AG08396 (cell line): ENCODE data around the gene FOXRED1.
"Not testable (repeated sequence)": the region's sequence is repeated elsewhere in the genome, so short reads cannot be mapped to it uniquely, and the experiment has no call there.

ENCODE experiments used
- DNase-seq: peaks from one replicate; pipeline ENCODE4 v3.0.0; 2012; ENCODE audit warnings: low spot score, mixed read lengths

The FOXRED1 gene

DNA sequence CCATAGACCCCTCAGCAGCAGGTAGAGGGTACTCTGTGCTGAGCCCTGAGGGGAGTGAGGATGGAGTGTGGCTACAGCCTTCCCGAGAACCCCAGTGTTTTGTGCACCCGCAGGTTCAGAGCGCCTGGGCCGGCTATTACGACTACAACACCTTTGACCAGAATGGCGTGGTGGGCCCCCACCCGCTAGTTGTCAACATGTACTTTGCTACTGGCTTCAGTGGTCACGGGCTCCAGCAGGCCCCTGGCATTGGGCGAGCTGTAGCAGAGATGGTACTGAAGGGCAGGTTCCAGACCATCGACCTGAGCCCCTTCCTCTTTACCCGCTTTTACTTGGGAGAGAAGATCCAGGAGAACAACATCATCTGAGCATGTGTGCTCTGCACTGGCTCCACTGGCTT is 8.4 kb downstream of the FOXRED1 start:
- no peak for DNase-seq

DNA sequence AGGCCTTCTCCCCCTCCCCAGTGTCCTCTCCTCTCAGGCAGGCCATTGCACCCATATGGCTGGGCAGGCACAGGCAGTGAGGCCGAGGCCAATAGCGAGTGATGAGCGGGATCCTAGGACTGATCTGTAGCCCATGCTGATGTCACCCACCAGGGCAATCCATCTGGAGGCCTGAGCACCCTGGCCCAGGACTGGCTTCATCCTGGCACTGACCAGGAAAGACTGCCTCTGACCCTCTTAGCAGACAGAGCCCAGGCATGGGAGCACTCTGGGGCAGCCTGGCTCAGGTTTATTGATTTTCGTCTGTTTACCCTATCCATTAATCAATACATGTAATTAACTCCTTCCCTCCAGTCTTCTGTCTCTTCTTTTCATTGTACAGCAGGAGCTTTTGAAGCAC is 8.8 kb downstream of the FOXRED1 start:
- DNase-seq, result no peak

DNA sequence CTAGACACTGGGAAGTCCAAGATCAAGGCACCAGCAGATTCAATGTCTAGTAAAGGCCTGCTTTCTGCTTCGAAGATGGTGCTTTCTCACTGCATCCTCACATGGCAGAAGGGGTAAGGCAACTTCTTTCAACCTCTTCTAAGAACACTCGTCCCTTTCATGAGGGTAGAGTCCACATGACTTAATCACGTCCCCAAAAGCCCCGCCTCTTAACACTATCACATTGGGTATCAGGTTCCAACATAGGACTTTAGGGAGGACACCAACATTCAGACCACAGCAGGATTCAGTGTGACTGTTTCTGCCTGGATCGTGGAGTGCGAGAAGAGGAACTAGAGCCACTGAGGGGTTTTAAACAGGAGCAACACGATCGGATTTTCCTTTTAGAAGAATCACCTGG is 10.2 kb downstream of the FOXRED1 start:
- DNase-seq, result no peak

DNA sequence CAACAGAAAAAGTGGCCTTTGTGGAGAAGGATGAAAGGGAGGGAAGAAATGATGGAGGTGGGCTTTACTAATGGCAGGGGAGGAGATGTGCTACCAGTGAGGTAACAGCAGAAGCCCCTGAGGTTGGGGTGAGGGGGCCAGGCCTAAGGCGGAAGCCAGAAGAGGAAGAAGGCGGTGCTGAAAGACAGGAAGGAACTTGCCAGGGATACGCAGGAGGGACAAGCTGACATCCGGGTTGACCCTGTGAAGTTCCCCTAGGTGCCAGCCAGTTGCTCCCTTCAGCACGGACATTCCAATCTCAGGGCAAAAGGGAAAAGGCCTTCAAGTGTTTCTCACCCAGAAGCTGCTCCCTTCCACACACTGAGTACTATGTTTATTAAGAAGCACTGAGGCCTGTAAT is 11.6 kb downstream of the FOXRED1 start:
- no peak for DNase-seq

DNA sequence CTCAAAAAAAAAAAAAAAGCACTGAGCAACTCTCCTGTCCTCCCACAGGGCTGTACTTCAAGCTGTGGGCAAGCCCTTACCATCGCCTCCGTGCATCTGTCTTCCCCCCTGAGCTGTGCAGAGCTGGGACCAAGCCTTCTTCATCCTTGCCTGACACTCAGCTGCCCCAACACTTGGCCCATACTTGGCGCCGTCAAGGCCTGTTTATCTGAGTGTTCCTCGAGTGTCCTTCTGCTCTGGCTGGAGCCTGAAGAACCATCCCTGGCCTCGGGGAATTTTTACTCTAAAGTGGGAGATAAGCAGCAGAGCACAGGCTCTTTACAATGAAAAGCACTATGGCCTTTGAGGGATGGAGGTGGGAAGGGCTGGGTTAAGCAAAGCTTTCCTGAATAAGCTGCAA is 12.3 kb downstream of the FOXRED1 start:
- no peak for DNase-seq

DNA sequence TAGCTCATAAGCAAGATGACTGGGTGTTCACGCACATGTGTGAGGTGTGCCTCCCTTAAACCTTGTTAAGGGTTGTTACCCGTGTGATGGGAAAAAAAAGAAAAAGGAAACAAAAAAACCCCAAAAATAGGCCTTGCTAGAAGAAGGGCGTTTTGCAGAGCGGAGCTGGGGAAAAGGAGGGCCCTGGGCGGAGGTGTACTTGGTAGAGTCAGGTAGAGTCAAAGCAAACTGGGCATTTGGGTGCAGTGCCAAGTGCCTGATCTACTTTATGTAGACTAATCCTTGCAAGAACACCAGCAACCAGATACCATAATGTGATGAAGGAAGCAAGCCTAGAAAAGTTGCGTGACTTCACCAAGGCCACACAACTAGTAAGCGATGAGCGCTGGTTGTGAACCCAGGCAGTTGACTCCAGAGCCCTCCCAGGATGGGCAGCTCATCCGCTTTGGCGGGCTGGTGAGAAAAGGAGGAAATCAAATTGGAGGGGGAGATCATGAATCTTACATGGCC is 12.8 kb downstream of the FOXRED1 start:
- no peak for DNase-seq

DNA sequence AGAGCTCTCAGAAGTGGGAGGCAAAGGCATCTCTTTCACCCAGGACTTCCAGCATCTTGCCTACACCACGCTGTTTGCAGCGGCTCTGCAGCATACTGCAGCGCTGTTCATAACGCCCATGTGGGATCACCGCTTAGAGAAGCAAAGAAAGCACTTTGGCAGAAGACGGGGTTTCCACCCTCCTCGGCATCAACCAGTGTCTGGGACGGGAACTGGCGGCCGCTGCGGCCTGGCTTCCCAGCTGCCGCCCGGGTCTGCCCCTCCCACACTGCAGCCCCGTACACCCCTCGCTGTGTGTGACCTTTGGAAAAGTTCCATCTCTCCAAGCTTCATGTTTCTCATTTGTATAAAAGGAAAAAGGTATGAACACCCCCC is 13.4 kb downstream of the FOXRED1 start:
- peak; percentile 51 for DNase-seq

DNA sequence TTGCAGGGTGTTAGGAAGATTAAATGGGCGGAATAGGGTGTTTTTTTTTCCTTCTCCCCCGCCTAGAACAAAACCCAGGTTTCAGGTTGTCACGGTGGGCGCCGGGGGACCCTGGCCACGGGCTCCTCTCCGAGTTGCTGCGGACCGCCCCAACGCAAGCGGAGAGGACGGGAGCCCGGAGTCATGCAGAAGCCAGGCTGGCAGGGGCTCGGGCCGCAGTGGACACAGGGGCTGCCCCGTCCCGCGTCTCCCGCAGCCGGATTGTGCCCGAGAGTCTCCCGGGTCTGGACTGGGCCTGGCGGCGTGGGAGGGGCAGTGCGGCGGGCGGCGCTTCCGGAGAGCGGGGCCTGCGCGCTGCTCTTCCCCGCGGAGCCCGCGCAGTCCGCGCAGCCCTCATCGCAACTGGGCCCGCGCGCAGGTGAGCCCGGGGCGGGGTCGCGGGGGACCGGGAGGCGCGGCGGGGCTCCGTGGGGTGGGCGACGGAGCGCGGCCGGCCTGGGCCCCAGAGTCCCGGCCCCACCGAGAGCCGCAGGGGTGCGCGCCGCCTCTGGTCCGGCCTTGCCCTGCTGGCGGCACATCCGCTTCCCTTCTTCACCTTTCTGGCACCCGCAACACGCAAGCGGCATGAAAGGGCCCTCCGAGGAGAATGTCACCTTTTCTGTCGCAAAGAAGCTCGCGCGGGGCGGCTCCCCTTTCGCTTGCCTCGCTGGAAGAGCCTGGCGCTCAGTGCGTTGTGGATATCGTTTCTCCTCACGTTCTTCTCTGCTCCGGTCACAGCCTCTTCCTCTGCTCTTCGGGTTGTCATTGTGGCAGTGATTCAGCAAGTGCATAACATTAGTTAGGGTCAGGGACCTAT is 14.0 kb downstream of the FOXRED1 start, which contains the start of gene TIRAP:
TIRAP (plus strand) TSS at position 358 of the 856 bp plus-strand sequence. CDS start 7,802 bp downstream, outside the sequence.
- peak; percentile 82 for DNase-seq

DNA sequence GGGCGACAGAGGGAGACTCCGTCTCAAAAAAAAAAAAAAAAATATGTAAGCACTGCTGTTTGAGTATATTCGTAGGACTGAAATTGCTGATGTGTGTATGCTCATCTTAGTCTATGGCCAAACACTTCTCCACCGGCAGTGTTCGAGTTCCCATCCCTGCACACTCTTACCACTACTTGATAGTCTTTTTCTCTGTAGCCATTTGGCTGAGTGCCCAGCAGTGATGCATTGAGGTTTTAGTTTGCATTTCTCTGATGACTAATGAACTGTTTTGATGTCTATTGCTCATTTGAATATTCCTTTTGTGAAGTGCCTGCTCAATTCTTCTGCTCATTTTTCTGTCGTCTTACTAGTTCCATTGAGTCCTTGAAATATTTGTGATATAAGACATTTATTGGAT is 15.9 kb downstream of the FOXRED1 start:
- DNase-seq, result peak; percentile 79

DNA sequence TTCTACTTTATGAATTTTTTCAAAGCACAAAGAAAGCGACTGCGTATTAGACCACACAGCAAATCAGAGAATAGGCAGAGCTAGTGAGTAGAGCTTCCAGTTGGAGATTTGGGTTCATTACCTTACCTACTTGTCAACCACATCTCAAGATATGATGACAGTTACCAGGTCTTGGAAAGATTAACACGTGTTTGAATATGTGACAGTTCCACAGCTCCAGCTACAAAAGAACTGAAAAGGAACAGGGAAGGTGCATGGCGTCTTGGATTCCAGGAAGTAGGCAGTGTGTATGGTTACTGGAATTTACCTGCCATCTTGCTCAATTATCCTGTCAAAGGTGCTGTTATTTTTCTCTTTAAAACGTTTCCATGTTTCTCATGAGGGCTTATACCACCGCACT is 19.3 kb downstream of the FOXRED1 start:
- no peak for DNase-seq

DNA sequence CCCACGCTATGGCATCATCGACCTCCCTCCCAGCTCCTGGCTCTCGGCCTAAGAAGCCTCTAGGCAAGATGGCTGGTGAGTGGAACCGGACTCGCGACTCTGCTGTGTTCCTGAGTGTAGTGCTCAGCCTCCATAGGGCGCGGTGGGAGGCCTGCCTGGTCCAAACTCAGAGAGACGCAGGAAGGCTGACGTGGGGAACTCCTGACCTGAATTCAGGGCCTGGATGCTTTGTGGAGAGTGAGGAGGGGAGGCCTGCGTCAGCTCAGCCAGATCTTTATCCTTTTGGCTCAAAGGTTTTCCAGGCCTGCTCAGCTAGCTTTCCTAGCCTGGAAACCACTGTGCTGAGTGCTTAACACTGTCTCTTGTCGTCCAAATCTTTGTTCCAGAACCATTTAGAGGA is 21.9 kb downstream of the FOXRED1 start:
- no peak for DNase-seq

DNA sequence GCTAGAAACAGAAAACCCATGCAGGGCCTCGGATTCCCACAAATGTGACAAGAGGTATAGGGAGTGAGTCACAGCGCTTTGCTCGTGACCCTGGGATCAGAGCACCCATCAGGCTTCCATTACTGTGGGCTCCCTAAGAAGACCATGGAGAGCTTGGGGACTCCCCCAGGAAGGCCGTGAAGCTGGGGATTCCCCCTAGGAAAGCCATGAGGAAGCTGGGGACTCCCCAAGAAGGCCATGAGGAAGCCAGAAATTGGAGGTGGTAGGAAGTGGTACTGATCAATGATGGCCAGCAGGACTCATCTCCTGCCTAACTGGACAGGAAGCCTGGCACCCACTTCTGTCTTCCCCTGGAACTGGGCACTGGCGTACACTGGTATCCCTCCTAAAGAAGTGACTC is 24.8 kb downstream of the FOXRED1 start:
- DNase-seq, result no peak

DNA sequence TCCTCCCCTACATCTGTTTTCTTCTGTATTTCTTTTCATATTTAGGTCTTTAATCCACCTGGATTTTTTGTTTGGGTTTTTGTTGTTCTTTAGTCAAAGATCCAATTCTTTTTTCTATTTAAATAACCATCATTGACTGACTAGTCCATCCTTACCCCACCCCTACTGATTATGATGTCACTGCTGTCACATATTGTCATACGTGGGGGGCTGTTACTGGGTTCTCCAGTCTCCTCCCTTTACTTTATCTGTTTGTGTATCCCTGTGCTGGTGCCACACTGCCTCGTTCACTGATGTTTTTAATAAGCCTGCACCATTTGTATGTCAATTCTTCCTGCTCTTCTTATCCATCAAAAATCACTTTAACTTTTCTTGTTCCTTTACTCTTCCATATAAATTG is 28.1 kb downstream of the FOXRED1 start:
- no peak for DNase-seq

DNA sequence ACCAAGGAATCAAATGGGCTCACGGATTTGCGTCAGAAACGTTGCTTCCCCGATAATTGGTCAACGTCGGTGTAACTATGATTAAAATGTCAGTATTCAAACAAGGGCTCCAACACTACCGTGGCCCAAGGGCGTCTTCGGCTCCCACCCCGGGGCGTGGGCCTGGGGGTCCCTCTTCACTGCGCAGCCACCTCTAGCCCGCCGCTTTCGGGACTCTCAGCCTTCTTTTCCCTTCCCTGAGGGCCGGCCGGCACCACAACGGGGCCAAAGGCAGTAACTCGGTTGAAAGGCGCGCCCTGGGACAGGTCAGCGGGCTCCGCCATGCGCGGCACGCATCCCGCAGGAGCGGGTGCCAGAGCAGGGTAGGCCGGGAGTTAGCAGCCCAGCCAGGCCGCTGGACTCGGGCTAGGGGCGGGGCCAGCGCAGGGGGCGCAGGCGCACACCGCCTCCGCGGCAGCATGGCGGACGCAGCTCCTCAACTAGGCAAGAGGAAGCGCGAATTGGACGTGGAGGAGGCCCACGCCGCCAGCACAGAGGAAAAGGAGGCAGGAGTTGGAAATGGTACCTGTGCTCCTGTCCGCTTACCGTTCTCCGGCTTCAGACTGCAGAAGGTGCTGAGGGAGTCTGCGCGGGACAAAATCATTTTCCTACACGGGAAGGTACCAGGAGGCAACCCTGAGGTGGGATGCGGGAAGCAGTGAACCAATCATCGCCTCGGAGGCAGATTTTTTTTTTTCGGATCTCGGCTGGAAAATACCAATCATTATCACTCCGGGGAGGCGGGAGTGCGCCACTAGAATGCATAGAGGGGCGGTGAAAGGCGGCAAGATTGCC is 34.9 kb downstream of the FOXRED1 start, which contains the start of gene DCPS:
DCPS (plus strand) TSS at position 438 of the 834 bp plus-strand sequence; CDS start at position 459, 21 bp downstream.
- DNase-seq, result peak; percentile 98

DNA sequence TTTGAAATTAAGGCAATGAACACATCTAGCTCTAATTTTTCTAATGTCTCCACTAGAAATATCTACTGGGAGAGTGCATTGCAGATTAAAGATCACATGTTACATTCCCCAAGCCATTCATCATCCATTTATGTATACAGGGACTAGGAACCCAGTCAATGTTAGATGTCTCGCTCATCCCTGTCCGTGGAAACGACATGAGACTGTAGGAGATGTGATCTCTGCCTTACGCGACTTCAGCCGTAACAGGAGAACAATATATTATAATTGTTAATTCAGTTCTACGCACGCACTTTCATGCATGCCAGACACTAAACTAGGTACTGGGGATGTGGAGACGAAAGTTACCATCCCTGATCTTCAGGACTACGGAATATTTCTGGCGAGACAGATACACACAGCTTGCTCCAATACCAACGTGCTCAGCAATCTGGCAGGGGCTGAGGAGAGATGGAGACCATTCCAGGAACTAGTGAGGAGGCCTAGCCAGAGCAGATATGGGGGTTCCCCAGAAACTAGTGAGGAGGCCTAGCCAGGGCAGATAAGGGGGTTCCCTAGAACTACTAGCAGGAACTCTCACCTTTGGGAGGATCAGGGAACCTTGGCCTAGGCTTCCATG is 35.6 kb downstream of the FOXRED1 start:
- DNase-seq, result no peak

DNA sequence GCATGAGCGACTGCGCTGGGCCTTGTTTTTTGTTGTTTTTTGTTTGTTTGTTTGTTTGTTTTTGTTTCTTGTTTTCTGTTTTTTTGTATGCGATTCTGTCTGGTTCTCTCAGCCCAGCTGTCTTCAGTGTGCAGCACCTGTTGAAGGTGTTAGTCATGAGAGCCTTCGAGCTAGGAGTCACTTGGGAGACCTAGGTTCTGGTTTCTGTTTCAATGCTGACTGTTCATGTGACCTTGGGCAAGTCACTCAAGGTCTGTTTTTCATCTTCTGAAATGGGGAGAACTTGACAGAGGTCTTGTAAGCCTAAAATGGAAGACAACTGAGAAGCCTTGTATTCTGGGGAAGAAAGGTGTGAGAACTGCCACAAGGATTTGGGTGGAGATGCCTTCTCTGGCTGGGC is 36.7 kb downstream of the FOXRED1 start:
- no peak for DNase-seq

DNA sequence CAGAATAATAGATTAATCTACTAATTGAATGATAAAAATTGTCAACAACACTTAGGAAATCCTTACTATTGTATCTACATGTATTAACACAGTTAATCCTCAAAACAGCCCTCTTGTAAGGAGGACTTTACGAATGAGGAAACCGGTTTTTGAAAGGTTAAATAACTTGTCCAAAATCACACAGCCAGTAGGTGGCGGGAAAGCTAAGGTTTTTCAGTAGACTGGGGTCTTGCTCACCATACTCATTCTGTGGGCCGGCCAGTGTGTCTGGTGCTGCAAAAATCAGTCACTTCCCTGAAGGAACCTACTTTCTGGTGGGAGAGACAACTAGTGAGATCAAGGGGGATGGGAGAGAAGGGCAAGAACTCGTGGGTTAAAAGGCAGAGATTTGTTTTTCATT is 38.8 kb downstream of the FOXRED1 start:
- no peak for DNase-seq

DNA sequence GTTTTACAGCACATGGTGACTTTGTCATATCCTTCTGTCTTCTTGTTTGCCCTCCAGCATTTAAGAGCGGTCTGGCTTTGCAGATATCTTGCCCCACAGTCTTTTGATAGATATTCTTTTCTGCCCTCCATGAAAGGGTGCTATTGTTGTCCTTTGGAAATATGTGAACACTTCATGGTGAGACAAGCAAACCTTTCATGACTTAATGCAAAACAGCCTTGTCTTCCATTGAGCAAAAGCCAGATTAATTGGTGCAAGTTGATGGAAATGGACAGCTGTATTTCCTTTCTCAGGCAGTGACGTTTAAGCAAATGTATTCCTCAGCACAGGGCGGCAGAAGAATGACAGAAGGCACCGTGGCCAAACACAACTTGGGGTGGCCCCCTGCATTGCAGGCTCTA is 39.3 kb downstream of the FOXRED1 start:
- DNase-seq, result no peak

DNA sequence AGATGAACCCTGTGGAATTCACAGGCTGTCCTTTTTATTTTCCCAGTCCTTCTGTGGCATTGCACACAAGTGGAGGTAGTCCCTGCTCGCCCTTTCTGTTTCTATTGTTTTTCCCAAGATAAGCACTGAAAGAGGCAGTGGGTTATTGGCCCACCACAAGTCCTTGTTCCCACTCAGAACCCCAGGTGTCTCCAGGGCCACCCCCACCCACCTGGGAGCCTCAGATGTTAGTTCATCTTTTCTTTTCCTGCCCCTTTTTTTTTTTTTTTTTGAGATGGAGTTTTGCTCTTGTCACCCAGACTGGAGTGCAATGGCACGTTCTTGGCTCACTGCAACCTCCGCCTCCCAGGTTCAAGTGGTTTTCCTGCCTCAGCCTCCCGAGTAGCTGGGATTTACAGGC is 39.8 kb downstream of the FOXRED1 start:
- not testable (repeated sequence) for DNase-seq

DNA sequence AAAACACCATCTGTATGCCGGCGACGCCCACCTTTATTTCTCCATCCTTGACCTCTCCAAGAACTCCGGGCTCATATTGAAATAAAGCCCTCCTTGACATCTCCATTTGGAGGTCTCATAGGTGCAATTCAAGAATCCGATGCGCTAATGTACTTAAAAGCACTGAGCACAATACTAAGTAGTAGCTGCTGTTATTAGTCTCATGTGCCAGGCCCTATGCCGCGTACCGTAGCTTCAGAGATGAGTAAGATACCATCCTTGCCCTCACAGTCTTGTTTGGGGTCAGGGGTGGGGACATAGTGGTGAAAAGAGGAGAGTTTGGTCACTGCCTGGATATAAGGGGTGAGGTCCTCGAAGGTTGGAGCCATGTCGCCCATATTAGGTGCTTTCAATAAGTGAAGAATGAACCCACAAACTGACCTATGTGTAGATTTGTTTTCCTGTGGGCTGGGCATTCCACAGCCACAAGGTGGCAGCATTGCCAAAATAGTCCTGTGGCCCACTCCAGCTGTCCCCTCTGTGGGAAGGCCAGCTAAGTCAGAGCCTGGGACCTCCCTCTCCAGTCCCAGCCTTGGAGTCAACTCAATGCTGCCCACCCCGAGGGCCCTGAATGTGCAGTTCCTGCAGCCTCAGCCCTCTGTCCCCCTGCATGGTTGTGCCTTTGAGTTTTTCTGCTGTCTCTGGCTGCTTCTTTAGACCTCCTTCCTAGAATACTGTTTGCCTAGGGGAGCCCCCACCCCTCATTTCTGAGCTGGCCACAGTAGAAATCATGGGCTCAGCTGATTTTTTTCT is 41.4 kb downstream of the FOXRED1 start:
- DNase-seq, result peak; percentile 80

DNA sequence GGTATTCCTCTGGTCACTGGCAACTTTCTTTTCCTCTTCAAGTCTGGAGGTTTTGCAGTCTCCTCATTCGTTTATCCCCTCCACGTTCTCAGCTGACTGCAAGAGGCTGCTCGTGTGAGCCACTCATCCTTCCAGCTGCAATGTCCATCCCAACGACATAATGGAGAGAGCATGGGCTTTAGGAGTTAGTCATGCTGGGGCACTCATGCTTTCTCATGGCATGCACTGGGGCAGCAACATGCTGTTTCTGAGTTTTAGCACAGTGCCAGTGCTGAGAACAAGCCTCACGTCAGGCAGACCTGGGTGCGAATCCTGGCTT is 42.0 kb downstream of the FOXRED1 start:
- DNase-seq, result no peak
